ENCODE results near the gene SNX20.

The SNX20 gene

GRCh38 chr16:50711040-50711439, 29.9 kb upstream of the SNX20 start:
- no peak for ATAC-seq
- no peak for TF ChIP-seq TCF4 (CRISPR knock-in tag; IDR thresholded peaks at IDR 0.05; ENCODE audit: borderline replicate concordance)
- no peak for TF ChIP-seq ZNF8 (CRISPR knock-in tag; IDR thresholded peaks at IDR 0.05)
- TF ChIP-seq ARNTL (CRISPR knock-in tag; IDR thresholded peaks at IDR 0.05; ENCODE audit: borderline replicate concordance, low read depth) = no peak
- no peak for TF ChIP-seq POU6F1 (CRISPR knock-in tag; IDR thresholded peaks at IDR 0.05; ENCODE audit: borderline replicate concordance, low read depth)
- no peak for TF ChIP-seq TOX (CRISPR knock-in tag; IDR thresholded peaks at IDR 0.05; ENCODE audit: borderline replicate concordance)
- no peak for TF ChIP-seq PPARA (CRISPR knock-in tag; IDR thresholded peaks at IDR 0.05; ENCODE audit: borderline replicate concordance)
- TF ChIP-seq ZNF70 (CRISPR knock-in tag; IDR thresholded peaks at IDR 0.05) = no peak

DNA sequence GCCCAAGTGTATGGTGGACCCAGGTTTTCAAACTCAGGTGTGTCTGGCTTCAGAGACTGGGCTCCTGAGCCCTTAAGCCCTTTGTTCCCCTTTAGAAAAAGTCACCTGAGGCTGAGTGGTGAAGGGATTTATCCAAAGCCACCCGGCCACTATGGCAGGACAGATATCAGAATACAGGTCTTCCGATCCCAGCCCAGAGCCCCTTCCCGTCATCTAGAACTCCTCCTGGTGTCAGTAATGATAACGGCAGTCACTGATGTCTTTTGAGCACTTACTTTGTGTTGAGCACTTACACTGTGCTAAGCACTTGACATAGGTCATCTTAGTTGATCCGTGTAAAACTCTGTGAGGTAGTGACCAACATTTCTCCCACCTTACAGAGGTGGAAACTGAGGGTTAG, 28.9 kb upstream of the SNX20 start:
- no peak for ATAC-seq
- TF ChIP-seq PATZ1 (CRISPR knock-in tag; IDR thresholded peaks at IDR 0.05; ENCODE audit: borderline replicate concordance) (no peak), CSDC2 (CRISPR knock-in tag; IDR thresholded peaks at IDR 0.05) (no peak), CSRNP3 (CRISPR knock-in tag; IDR thresholded peaks at IDR 0.05) (no peak), ZC3H10 (CRISPR knock-in tag; IDR thresholded peaks at IDR 0.05) (no peak), ARNTL (CRISPR knock-in tag; IDR thresholded peaks at IDR 0.05; ENCODE audit: borderline replicate concordance, low read depth) (no peak)

- no peak for TF ChIP-seq ARNTL (CRISPR knock-in tag; IDR thresholded peaks at IDR 0.05; ENCODE audit: borderline replicate concordance, low read depth)
- no peak for TF ChIP-seq OSR1 (CRISPR knock-in tag; IDR thresholded peaks at IDR 0.05)
- TF ChIP-seq, protein P1, sequence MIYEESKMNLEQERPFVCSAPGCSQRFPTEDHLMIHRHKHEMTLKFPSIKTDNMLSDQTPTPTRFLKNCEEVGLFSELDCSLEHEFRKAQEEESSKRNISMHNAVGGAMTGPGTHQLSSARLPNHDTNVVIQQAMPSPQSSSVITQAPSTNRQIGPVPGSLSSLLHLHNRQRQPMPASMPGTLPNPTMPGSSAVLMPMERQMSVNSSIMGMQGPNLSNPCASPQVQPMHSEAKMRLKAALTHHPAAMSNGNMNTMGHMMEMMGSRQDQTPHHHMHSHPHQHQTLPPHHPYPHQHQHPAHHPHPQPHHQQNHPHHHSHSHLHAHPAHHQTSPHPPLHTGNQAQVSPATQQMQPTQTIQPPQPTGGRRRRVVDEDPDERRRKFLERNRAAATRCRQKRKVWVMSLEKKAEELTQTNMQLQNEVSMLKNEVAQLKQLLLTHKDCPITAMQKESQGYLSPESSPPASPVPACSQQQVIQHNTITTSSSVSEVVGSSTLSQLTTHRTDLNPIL (CRISPR knock-in tag; IDR thresholded peaks at IDR 0.05; ENCODE audit: low read depth) = no peak
- TF ChIP-seq ZFP30 (CRISPR knock-in tag; IDR thresholded peaks at IDR 0.05) = no peak
- TF ChIP-seq PATZ1 (CRISPR knock-in tag; IDR thresholded peaks at IDR 0.05; ENCODE audit: borderline replicate concordance) = no peak
- TF ChIP-seq, protein P2, sequence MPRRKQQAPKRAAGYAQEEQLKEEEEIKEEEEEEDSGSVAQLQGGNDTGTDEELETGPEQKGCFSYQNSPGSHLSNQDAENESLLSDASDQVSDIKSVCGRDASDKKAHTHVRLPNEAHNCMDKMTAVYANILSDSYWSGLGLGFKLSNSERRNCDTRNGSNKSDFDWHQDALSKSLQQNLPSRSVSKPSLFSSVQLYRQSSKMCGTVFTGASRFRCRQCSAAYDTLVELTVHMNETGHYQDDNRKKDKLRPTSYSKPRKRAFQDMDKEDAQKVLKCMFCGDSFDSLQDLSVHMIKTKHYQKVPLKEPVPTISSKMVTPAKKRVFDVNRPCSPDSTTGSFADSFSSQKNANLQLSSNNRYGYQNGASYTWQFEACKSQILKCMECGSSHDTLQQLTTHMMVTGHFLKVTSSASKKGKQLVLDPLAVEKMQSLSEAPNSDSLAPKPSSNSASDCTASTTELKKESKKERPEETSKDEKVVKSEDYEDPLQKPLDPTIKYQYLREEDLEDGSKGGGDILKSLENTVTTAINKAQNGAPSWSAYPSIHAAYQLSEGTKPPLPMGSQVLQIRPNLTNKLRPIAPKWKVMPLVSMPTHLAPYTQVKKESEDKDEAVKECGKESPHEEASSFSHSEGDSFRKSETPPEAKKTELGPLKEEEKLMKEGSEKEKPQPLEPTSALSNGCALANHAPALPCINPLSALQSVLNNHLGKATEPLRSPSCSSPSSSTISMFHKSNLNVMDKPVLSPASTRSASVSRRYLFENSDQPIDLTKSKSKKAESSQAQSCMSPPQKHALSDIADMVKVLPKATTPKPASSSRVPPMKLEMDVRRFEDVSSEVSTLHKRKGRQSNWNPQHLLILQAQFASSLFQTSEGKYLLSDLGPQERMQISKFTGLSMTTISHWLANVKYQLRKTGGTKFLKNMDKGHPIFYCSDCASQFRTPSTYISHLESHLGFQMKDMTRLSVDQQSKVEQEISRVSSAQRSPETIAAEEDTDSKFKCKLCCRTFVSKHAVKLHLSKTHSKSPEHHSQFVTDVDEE (CRISPR knock-in tag; IDR thresholded peaks at IDR 0.05) = no peak
- TF ChIP-seq CSDC2 (CRISPR knock-in tag; IDR thresholded peaks at IDR 0.05) = no peak
- no peak for TF ChIP-seq TCF4 (CRISPR knock-in tag; IDR thresholded peaks at IDR 0.05; ENCODE audit: borderline replicate concordance)
- TF ChIP-seq RARB (CRISPR knock-in tag; IDR thresholded peaks at IDR 0.05) = no peak
- no peak for TF ChIP-seq GLIS3 (CRISPR knock-in tag; IDR thresholded peaks at IDR 0.05)
- no peak for TF ChIP-seq PPARA (CRISPR knock-in tag; IDR thresholded peaks at IDR 0.05; ENCODE audit: borderline replicate concordance)
- no peak for ATAC-seq
These were observed 28.1 kb upstream of the SNX20 start for GRCh38 chr16:50709061-50709684.

All from SK-N-SH treated with all-trans-retinoic acid at 6 μM for 48 hours (cell line).